ENCODE results near the gene MYOF. TPM values are rescaled to one million over a fixed set of nuclear protein-coding genes. Genes with fewer than 3 reads are reported as not detected.

MYOF gene
- total and polyA plus RNA-seq, 2 of the 8 experiments (the other 6 are each of a cell fraction or from before 2014, with no cell fraction given): 0.98 to 2.3 TPM

- Histone ChIP-seq H3K14ac (ENCODE audit: insufficient read length) (no peak overlapping the region), H2BK5ac (ENCODE audit: low read depth, low read length) (no peak overlapping the region), H3K4me2 (ENCODE audit: insufficient read depth in 1 of 2, low read depth in 2 of 2, low read length in 2 of 2) (no peak overlapping the region), H4K20me1 (replicated peaks in 1 of 2; ENCODE audit: control insufficient read depth in 1 of 2, insufficient read depth in 2 of 2, low read length in 2 of 2) (no peaks in the 10 kb centered on the region), H3K79me2 (ENCODE audit: control insufficient read depth in 1 of 2, insufficient read depth in 2 of 2, low read length in 2 of 2) (no peaks in the 10 kb centered on the region), H3K4me3 (ENCODE audit: extremely low read depth in 1 of 4, insufficient read depth in 2 of 4, low read depth in 3 of 4, low read length in 4 of 4) (no peak overlapping the region), H3K9me3 (ENCODE audit: insufficient read depth in 2 of 2, low read depth in 1 of 2, low read length in 1 of 2) (peaks cover 7 to 15% of the 10 kb centered on the region in 2 experiments), H2BK120ac (replicated peaks; ENCODE audit: low read depth, low read length) (no peak overlapping the region), H3K23me2 (ENCODE audit: low read depth, low read length) (no peaks in the 10 kb centered on the region), H3K36me3 (ENCODE audit: control insufficient read depth in 2 of 4, insufficient read depth in 4 of 4, low read length in 3 of 4) (peaks cover 22 to 54% (median 46%) of the 10 kb centered on the region in 4 experiments), H3K18ac (ENCODE audit: extremely low read depth, low read length) (no peak overlapping the region), H3K27me3 (replicated peaks in 1 of 4; ENCODE audit: control insufficient read depth in 3 of 4, extremely low read depth in 1 of 4, insufficient read depth in 3 of 4, low read length in 3 of 4) (no peaks in the 10 kb centered on the region), H3K27ac (ENCODE audit: low read depth, low read length) (no peak overlapping the region), H4K91ac (replicated peaks; ENCODE audit: insufficient read length, low read length) (no peak overlapping the region), H3K79me1 (ENCODE audit: low read depth, low read length) (no peaks in the 10 kb centered on the region), H3K4ac (replicated peaks; ENCODE audit: insufficient read length, low read depth, low read length) (no peak overlapping the region), H4K5ac (ENCODE audit: insufficient read length, low read depth, low read length) (no peak overlapping the region), H3K4me1 (replicated peaks in 1 of 4; ENCODE audit: control insufficient read depth in 3 of 4, insufficient read depth in 4 of 4, low read length in 3 of 4) (no peaks in the 10 kb centered on the region; a peak in 1 of 7 replicates), H4K8ac (ENCODE audit: extremely low read depth, insufficient read depth, low read length) (no peak overlapping the region), H2AK5ac (ENCODE audit: low read depth, low read length) (no peak overlapping the region), H3K56ac (replicated peaks; ENCODE audit: insufficient read length, low read depth, low read length) (no peak overlapping the region), H2BK15ac (ENCODE audit: low read length) (no peak overlapping the region), H2BK20ac (ENCODE audit: low read length) (no peak overlapping the region), H3K23ac (ENCODE audit: insufficient read length) (no peak overlapping the region), H2BK12ac (ENCODE audit: low read depth, low read length) (no peak overlapping the region), H3K9ac (replicated peaks in 1 of 4; ENCODE audit: extremely low read depth in 1 of 4, low read depth in 3 of 4, low read length in 3 of 4) (no peak overlapping the region), H2AFZ (ENCODE audit: low read length) (no peak overlapping the region)
- POLR2A ChIA-PET (ENCODE audit: partially characterized antibody): no interaction called here
- FAIRE-seq (no peak), DNase-seq (ENCODE audit: low read depth in 1 of 2, low spot score in 2 of 2) (no peak)
- no peak for TF ChIP-seq POU5F1 (IDR thresholded peaks at IDR 0.05; ENCODE audit: low read depth, low read length)
- TF ChIP-seq ATF2 (IDR thresholded peaks at IDR 0.05; ENCODE audit: low read length): no peak
- TF ChIP-seq EGR1 (IDR thresholded peaks at IDR 0.05; ENCODE audit: borderline replicate concordance, low read depth, low read length): no peak
- no peak for TF ChIP-seq KDM5A (IDR thresholded peaks at IDR 0.05; ENCODE audit: low read length)
- TF ChIP-seq TBP (IDR thresholded peaks at IDR 0.05; ENCODE audit: low read depth, low read length): no peak
- TF ChIP-seq CHD2 (IDR thresholded peaks at IDR 0.05; ENCODE audit: low read length): no peak
- TF ChIP-seq CHD1 (IDR thresholded peaks at IDR 0.05; ENCODE audit: low read depth, low read length): no peak
- TF ChIP-seq FOSL1 (IDR thresholded peaks at IDR 0.05; ENCODE audit: insufficient read depth, low read depth, low read length): no peak
- 89% methylated on average over 8 of the region's 8 CpGs; no CpG with 5 or more reads in 1 of the 2 experiments for WGBS, 2 experiments (ENCODE audit: extremely low coverage in 1 of 2, insufficient coverage in 1 of 2, insufficient read length in 1 of 2, insufficient replicate concordance in 2 of 2, low coverage in 1 of 2, low lambda C conversion rate in 2 of 2, missing lambda C conversion rate in 1 of 2)
- CTCF ChIA-PET (ENCODE audit: partially characterized antibody): interaction anchor here (0.6 to 11.4 kb wide), 7 partner anchors 20 to 158 kb away, joined by 3 to 201 read pairs (median 3); partner anchors contain the start of gene MYOF
Observed at GRCh38 chr10:93515071-93516005, 33.2 kb upstream of the MYOF start.
